ENCODE results near the gene GFAP.

DNA sequence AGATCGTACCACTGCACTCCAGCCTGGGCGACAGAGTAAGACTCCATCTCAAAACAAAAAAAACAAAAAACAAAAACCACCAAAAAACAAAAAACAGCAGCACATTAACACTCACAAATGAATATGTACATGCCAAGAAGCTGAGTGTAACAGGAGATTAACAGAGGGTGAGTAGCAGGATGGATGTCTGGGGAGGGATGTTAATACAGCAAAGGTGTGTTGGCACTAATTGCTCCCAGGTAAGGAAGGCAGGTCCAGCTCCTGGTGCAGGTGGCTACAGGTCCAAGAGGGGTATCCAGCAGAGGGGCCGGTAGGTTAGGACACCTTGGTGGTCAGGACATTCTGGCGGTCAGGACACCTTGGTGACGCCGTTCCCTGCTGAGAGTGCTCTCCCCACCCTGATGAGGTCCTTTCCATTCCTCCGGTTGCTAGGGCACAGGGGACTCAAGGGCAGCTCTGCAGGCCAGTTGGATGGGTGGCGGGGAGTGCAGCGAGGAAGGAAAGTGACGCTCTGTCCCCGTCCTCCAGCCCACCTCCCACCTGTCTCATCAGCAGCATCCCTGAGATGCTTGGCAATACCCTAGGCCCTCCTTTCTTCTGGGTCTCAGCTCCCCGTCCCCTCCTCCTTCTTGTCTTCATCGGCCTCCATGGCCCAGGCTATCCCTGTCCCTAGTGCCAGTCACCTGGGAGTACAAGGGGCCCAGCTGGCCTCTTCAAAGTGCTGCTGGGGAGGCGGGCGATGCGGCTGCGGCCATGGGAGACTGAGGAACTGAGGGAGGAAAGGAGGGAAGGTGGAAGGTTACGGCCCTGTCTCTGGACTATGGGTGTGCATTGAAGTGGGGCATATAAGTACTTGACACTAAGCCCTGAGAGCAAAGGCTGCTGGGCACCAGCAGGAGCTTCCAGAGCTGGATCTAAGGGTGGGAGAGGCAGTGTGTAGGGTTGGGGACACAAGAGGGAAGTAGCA is 10.7 kb upstream of the GFAP start:
- TF ChIP-seq, protein P1, sequence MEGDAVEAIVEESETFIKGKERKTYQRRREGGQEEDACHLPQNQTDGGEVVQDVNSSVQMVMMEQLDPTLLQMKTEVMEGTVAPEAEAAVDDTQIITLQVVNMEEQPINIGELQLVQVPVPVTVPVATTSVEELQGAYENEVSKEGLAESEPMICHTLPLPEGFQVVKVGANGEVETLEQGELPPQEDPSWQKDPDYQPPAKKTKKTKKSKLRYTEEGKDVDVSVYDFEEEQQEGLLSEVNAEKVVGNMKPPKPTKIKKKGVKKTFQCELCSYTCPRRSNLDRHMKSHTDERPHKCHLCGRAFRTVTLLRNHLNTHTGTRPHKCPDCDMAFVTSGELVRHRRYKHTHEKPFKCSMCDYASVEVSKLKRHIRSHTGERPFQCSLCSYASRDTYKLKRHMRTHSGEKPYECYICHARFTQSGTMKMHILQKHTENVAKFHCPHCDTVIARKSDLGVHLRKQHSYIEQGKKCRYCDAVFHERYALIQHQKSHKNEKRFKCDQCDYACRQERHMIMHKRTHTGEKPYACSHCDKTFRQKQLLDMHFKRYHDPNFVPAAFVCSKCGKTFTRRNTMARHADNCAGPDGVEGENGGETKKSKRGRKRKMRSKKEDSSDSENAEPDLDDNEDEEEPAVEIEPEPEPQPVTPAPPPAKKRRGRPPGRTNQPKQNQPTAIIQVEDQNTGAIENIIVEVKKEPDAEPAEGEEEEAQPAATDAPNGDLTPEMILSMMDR (IDR thresholded peaks at IDR 0.05; ENCODE audit: poor library complexity): no peak
- no peak for TF ChIP-seq EZH2phosphoT487 (IDR thresholded peaks at IDR 0.05; ENCODE audit: low read depth, severe bottlenecking, unreplicated experiment)
